ENCODE measurements around the gene PCNX4.

The PCNX4 gene

DNA sequence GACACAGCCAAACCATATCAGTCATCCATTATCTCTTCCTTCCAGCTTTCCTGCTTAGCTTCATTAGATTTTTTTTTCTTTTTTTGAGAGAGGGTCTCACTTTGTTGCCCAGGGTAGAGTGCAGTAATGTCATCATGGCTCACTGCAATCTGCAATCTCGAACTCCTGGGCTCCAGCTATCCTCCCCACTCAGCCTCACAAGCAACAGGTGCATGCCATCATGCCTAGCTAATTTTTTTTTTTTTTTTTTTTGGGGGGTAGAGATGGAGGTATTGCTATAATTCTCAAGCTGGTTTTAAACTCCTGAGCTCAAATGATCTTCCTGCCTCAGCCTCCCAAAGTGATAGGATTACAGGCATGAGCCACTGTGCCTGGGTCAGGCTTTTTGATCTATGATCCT is 119.0 kb downstream of the PCNX4 start:
- DNase-seq: no peak

DNA sequence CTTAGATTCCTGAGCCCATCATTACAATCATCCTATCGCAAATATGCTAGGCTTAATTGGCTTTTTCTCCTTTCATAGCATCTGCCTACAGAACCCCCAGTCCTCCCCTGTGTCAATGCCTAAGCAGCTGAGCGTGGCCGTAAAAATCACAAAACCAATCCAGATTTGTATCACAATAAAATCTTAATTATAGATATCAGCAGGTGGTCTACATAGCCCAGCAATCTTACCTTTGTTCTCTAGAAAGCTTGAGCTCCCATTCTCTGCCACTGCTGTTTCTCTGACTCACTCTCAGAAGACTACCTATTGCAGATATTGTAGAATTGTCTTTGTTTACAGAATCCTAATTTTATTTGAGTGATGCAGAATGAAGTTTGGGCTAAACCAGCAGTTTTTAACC is 119.4 kb downstream of the PCNX4 start:
- DNase-seq: peak; percentile 32

DNA sequence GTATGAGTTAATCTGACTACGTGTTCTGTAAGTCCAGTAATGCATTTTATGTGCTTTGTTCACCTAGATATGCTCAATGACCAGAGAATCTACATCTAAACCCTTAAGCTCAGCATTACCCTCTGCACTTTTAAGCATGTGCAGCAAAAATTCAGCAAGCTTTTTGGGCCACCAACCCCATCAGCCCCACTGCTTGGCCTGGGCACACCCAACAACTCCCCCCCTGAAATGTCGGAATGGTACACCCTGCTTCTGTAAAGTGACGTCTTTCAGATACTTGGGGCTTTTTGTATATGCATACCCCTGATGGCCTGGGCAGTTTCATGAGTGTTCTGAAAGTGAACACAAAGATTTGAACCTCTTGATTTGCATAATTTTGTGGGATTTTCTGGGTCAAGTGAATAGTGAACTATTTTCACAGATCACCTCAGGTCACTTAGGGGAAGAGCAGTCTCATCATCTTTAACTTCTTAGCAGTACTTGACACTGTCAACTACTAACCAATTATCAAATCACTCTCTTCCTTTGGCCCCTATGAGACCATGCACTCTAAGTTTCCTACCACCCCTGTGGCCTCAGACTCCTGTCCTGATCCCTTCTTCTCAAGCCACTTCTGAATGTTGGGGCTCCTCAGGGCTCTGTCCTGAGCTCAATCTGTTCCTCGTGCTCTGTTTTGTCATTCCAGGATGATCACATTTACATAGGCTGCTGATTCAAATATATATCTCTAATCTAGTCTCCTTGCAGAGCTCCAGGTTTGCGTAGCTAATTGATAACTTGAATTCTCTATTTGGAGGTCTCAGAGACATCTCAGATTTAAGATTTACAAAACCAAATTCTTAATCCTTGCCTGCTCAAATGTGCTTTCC is 121.0 kb downstream of the PCNX4 start:
- no peak for DNase-seq

DNA sequence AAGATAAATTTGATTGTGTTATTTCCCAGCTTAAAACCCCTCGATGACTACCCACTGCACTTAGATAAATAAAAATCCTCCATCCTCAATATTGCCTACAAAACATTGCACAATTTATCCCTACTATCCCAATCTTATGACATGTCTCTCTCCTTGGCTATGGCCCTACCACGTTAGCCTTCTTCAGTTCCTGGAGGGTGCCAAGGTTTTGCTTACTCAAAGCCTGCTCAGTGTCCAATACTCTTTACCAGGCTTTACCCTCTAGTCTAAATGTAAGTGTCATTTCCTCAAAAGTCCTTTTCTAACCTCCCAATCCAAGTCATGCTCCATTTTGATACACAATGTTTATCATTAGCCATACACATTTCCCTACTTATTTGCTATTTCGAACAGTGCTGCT is 122.3 kb downstream of the PCNX4 start:
- no peak for DNase-seq

DNA sequence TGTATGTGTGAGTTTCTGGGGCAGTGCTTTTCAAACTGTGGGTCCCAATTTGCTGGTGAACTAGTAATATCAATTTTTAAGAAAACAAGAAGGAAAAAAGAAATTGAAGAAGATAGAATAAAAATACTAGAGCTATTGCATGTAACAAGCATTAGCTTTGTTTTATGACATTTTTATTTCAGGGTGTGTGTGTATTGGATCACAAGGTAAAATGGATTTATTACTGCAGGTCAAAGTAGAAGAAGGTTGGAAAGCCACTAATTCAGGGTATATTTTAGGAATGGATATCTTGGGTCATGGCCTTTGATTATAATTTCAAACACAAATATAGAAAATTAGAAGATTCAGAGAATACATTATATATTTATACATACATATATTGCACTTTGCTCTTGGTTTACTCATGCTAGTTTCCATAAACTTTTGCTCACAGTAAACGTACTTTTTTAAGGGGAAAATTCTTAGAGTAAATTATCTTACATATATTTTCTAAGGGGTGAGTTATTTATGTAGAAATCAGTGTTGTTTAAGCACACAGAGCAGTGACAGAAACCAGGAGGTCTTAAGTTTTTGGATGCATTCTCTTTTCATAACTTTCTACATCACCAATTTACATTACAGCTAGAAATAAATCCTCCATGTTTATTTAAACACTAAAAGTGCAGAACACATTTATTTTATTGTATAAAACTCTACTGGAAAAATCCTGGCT is 122.8 kb downstream of the PCNX4 start:
- DNase-seq: no peak

DNA sequence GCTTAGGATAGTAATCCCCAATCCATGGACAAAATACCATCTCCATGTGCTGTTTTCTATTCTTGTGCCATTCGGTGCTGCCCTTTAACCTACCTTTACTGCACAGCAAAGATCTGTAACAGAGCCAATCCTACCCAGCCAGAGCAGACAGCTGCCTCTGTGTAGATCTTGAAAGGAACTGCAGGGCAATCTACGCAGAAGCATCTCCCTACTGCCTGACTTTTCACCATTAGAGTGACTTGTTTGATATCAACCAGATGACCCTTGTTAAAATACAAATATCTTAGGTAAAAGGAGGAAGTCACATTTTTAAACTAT is 123.4 kb downstream of the PCNX4 start:
- DNase-seq: no peak

DNA sequence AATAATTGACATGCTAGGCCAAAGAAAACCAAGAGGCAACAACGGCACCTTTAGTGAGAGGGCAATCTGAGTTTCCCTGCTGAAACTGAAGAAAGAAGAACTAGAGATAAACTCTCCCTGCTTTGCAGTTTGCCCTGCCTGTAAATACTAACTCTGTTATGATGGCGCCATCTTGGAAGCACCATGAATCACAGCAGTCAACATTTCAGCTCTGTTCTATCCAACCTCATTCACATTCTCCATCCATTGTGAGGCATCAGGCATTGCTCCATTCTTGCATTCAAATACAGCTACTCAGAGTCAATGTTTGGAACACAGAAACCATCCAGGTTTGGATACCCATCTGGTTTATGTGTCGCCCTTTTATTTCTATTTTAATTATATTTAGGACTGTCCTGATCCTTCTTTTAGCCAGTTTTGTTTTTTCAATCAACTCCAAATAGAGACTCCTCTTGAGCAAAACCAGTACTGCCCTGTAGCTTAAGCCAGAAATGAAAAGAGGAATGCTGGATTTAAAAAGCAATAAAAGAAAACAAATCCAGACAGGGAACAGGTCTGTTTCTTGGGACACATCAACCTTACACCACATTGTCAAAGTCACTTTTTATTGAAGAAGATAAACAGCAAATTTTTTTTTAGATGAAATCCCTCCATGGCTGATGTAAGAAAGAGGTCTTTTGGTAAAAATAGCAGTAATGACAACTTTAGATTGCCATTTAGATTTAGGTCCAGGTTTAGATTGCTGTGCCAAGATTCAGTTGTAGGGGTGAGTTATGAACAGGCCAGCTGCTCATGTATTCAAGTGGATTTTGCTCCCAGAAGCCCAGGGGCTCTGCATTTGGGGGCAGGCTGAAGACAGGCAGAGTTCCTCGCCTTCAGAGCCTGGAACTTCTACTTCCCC is 124.0 kb downstream of the PCNX4 start:
- no peak for DNase-seq

DNA sequence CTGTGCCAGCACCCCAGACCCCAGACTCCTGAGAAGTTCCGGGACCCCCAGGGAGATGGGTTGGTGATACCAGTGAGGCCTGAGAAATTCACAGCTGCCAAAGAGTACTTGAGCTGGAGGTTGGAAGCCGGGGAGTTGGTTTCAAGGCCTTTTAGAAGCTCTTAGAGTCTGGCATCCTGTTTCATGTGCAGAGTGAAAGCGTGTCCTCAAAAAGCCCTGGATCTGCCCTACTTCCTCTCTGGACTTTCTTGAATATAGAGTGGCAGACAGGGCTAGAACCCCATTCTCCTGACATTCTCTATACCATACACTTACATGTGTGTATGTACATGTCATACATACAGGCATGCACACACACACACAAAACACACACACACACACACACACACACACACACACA is 126.0 kb downstream of the PCNX4 start:
- DNase-seq: no peak

All from retina (tissue), 1 donor.